ENCODE data around the gene CFAP251.

Gene CFAP251

GRCh38 chr12:122028905-122029560 lies 110.6 kb downstream of the CFAP251 start:
- peaks cover 3 to 5% of the 10 kb centered on the region in 2 experiments; a peak in 2 of 3 replicates for H3K36me3 ChIP-seq (ENCODE audit: control insufficient read depth in 2 of 2, insufficient read depth in 1 of 2, low read length in 2 of 2)
- CTCF ChIA-PET = no interaction called here
- POLR2A ChIA-PET = interaction anchor here (0.7 kb wide), 1 partner anchor 15 kb away, joined by 4 read pairs; no protein-coding TSS in a partner anchor
- no peak overlapping the region for H3K27ac ChIP-seq (ENCODE audit: extremely low read depth, low read depth, low read length)
- TF ChIP-seq ZXDB (tag by site-specific recombination; IDR thresholded peaks at IDR 0.05) (no peak), REST (tag by site-specific recombination; IDR thresholded peaks at IDR 0.05) (no peak), ZBTB44 (tag by site-specific recombination; IDR thresholded peaks at IDR 0.05) (no peak), ZFP69B (tag by site-specific recombination; IDR thresholded peaks at IDR 0.05) (no peak), ZNF280D (tag by site-specific recombination; IDR thresholded peaks at IDR 0.05) (no peak), INSM2 (tag by site-specific recombination; IDR thresholded peaks at IDR 0.05) (no peak), ZNF645 (tag by site-specific recombination; IDR thresholded peaks at IDR 0.05) (no peak), ZNF324 (tag by site-specific recombination; IDR thresholded peaks at IDR 0.05) (no peak), EGR2 (tag by site-specific recombination; IDR thresholded peaks at IDR 0.05; ENCODE audit: low read depth) (no peak), ZNF473 (tag by site-specific recombination; IDR thresholded peaks at IDR 0.05) (no peak), ZNF121 (tag by site-specific recombination; IDR thresholded peaks at IDR 0.05) (no peak), ZNF202 (tag by site-specific recombination; IDR thresholded peaks at IDR 0.05; ENCODE audit: borderline replicate concordance) (no peak), MEIS1 (CRISPR knock-in tag; IDR thresholded peaks at IDR 0.05; ENCODE audit: borderline replicate concordance) (no peak)
- H3K4me3 ChIP-seq (ENCODE audit: low read depth, low read length) = no peak overlapping the region
- H3K9me3 ChIP-seq (ENCODE audit: control insufficient read depth, insufficient read depth, low read depth, low read length) = no peaks in the 10 kb centered on the region
- H3K4me1 ChIP-seq (ENCODE audit: control insufficient read depth, insufficient read depth, low read length) = peaks cover 3% of the 10 kb centered on the region
